HFFc6 (cell line): ENCODE results near the gene UNC5C. TPM values are rescaled to one million over a fixed set of nuclear protein-coding genes. Genes with fewer than 3 reads are reported as not detected.

Experiments
- DNase-seq: peaks from one replicate; pipeline ENCODE4 v3.0.0-alpha.2; 2018
- H3K27ac Mint-ChIP-seq: 2 replicates; pipeline ENCODE4 v1.8.0; 2020; ENCODE audit warnings: mild to moderate bottlenecking, mixed read lengths
- H3K27me3 Mint-ChIP-seq: 2 replicates; pipeline ENCODE4 v1.8.0; 2021; ENCODE audit warnings: mild to moderate bottlenecking, moderate library complexity, mixed read lengths; ENCODE audit not compliant: insufficient read depth
- H3K36me3 Mint-ChIP-seq: 2 replicates; pipeline ENCODE4 v1.8.0; 2021; ENCODE audit warnings: low read depth, mixed read lengths
- H3K4me1 Mint-ChIP-seq: 2 replicates; pipeline ENCODE4 v1.8.0; 2020; ENCODE audit warnings: low read depth, mixed read lengths
- H3K4me3 Mint-ChIP-seq: 2 replicates; pipeline ENCODE4 v1.8.0; 2020; ENCODE audit warnings: mild to moderate bottlenecking, moderate library complexity, mixed read lengths
- H3K9me3 Mint-ChIP-seq: 2 replicates; pipeline ENCODE4 v1.8.0; 2020; ENCODE audit warnings: mild to moderate bottlenecking, mixed read lengths
- CTCF ChIP-seq: fragments of 200-600 bp; sonication (generic); IDR thresholded peaks from 2 replicates; pipeline ENCODE4 v1.5.0; 2021; ENCODE audit warnings: antibody characterized with exemption, mild to moderate bottlenecking
- total RNA-seq, 6 experiments: library from RNA; stranded (reverse); fragmentation: NEBNext Ultra II Directional; extraction: Animal tissue kit (Norgen Biotek cat#: 25700); gene quantifications; 2 replicates in 1 of 6; 3 replicates in 5 of 6; pipeline ENCODE4 v1.2.3, GENCODE V29; 2021

Gene UNC5C
- total RNA-seq, 6 experiments from 2014 or later: not detected

- Mint-ChIP-seq H3K4me1 (no peaks in the 10 kb centered on the region), H3K36me3 (no peaks in the 10 kb centered on the region), H3K27me3 (no peaks in the 10 kb centered on the region; the same call in 1 of the 2 replicates), H3K9me3 (peaks cover 22% of the 10 kb centered on the region), H3K4me3 (no peak overlapping the region), H3K27ac (no peak overlapping the region)
- DNase-seq: no peak
- no peak for TF ChIP-seq CTCF
Observed at GRCh38 chr4:95317085-95317793, 231.5 kb downstream of the UNC5C start.

GRCh38 chr4:95314573-95314972 is 234.2 kb downstream of the UNC5C start:
- Mint-ChIP-seq H3K9me3 (peaks cover 35% of the 10 kb centered on the region), H3K4me3 (no peak overlapping the region), H3K27ac (no peak overlapping the region), H3K36me3 (no peaks in the 10 kb centered on the region), H3K4me1 (no peaks in the 10 kb centered on the region), H3K27me3 (no peaks in the 10 kb centered on the region)
- TF ChIP-seq CTCF: no peak
- no peak for DNase-seq

- H3K9me3 Mint-ChIP-seq: peaks cover 28% of the 10 kb centered on the region
- DNase-seq: no peak
- TF ChIP-seq CTCF: no peak
- H3K27ac Mint-ChIP-seq: no peak overlapping the region
- H3K4me3 Mint-ChIP-seq: no peak overlapping the region
- H3K36me3 Mint-ChIP-seq: no peaks in the 10 kb centered on the region
- no peaks in the 10 kb centered on the region for H3K27me3 Mint-ChIP-seq
- no peaks in the 10 kb centered on the region for H3K4me1 Mint-ChIP-seq
Observed at GRCh38 chr4:95304898-95305297, 243.9 kb downstream of the UNC5C start.

GRCh38 chr4:95300304-95300703 is 248.5 kb downstream of the UNC5C start:
- H3K27ac Mint-ChIP-seq: no peak overlapping the region
- H3K36me3 Mint-ChIP-seq: 0 out of 2 replicates have a peak, but pooled peaks cover 5% of the 10 kb centered on the region
- H3K4me1 Mint-ChIP-seq: no peaks in the 10 kb centered on the region
- TF ChIP-seq CTCF: no peak
- no peak overlapping the region for H3K4me3 Mint-ChIP-seq
- H3K9me3 Mint-ChIP-seq: peaks cover 27% of the 10 kb centered on the region
- no peaks in the 10 kb centered on the region for H3K27me3 Mint-ChIP-seq
- DNase-seq: no peak

GRCh38 chr4:95296052-95296451 is 252.7 kb downstream of the UNC5C start:
- no peak for TF ChIP-seq CTCF
- Mint-ChIP-seq H3K36me3 (0 out of 2 replicates have a peak, but pooled peaks cover 5% of the 10 kb centered on the region), H3K4me3 (no peak overlapping the region), H3K27me3 (no peaks in the 10 kb centered on the region), H3K9me3 (peaks cover 21% of the 10 kb centered on the region), H3K27ac (no peak overlapping the region), H3K4me1 (no peaks in the 10 kb centered on the region)
- no peak for DNase-seq
